Adrenal gland (tissue), 5 donors: ENCODE measurements around the gene ARPP21.

Source experiments
- POLR2A ChIP-seq, 2 donors: fragments of 450-650 bp; IDR thresholded peaks; one replicate each; pipeline ENCODE4 v1.6.1; 2017; ENCODE audit warnings: antibody characterized with exemption in 2 of 2, mild to moderate bottlenecking in 2 of 2, moderate library complexity in 1 of 2
- TF ChIP-seq, protein P1 (sequence below), 6 experiments: fragments of 450-650 bp in 4 of 6; fragments of 200-600 bp in 2 of 6; sonication (generic) in 1 of 6; IDR thresholded peaks; 1 replicate in 5 of 6; 2 replicates in 1 of 6; pipeline versions ENCODE4 v1.5.1 to v1.8.0; 2016 to 2021; ENCODE audit warnings: antibody characterized with exemption in 6 of 6, mild to moderate bottlenecking in 2 of 6, moderate library complexity in 1 of 6
- donor health status: DM: no; HTN: no; CAD: no.

DNA sequence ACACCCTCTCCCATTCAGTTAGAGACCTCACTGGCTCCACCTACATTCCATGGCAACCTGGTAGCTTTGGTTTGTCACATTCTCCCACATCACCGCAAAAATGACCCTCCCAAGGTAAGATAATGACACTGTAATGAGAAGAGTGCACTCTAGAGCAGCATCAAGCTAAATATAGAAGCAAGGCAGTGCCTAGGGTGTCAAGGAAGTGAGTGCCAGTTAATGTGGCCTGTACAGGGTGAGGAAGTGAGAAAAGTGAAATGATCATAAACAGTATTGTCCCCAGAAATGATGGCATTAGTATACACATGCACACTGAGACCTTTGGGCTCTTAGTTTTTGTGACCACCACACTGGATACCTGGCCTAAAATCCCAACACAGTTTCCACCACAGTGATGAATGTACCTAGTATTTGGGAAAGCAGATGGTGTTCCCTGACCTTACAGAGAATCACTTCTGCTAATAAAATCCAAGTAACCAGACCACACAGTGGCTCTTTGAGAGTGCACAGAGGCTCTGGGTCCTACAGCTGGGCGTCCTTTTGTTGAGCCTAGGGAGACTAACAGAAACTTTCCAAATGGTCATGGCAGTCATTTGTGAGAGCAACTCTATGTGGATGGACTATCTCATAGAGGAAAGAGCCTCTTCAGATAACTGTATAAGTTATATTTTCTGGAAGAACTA is 106.6 kb downstream of the ARPP21 start:
- TF ChIP-seq, protein P1, sequence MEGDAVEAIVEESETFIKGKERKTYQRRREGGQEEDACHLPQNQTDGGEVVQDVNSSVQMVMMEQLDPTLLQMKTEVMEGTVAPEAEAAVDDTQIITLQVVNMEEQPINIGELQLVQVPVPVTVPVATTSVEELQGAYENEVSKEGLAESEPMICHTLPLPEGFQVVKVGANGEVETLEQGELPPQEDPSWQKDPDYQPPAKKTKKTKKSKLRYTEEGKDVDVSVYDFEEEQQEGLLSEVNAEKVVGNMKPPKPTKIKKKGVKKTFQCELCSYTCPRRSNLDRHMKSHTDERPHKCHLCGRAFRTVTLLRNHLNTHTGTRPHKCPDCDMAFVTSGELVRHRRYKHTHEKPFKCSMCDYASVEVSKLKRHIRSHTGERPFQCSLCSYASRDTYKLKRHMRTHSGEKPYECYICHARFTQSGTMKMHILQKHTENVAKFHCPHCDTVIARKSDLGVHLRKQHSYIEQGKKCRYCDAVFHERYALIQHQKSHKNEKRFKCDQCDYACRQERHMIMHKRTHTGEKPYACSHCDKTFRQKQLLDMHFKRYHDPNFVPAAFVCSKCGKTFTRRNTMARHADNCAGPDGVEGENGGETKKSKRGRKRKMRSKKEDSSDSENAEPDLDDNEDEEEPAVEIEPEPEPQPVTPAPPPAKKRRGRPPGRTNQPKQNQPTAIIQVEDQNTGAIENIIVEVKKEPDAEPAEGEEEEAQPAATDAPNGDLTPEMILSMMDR (IDR thresholded peaks at IDR 0.05): no peak
- no peak for TF ChIP-seq POLR2A (IDR thresholded peaks at IDR 0.05)
